H9 (cell line): ENCODE measurements around the gene DENND4A. TPM values are rescaled to one million over a fixed set of nuclear protein-coding genes. Genes with fewer than 3 reads are reported as not detected.

Source experiments
- DNase-seq: peaks from one replicate; pipeline ENCODE4 v3.0.0-alpha.2; 2017
- H2AFZ ChIP-seq: one replicate; pipeline ENCODE4 v1.6.1; 2013; ENCODE audit warnings: mild to moderate bottlenecking, low read length, control low read depth, moderate library complexity
- H2AK5ac ChIP-seq: 2 replicates; pipeline ENCODE4 v1.6.1; 2013; ENCODE audit warnings: low read length, control low read depth, mixed read lengths; ENCODE audit not compliant: insufficient read length
- H2BK120ac ChIP-seq: one replicate; pipeline ENCODE4 v1.6.1; 2013; ENCODE audit warnings: low read depth, mild to moderate bottlenecking, low read length, control low read depth, inconsistent platforms; ENCODE audit not compliant: poor library complexity, severe bottlenecking
- H2BK12ac ChIP-seq: 2 replicates; pipeline ENCODE4 v1.6.1; 2013; ENCODE audit warnings: low read length, control low read depth, mixed read lengths, low read depth; ENCODE audit not compliant: insufficient read length
- H2BK15ac ChIP-seq: 2 replicates; pipeline ENCODE4 v1.6.1; 2013; ENCODE audit warnings: low read depth, low read length, control low read depth
- H2BK20ac ChIP-seq: one replicate; pipeline ENCODE4 v1.6.1; 2013; ENCODE audit warnings: low read depth, mild to moderate bottlenecking, low read length, control low read depth, inconsistent platforms; ENCODE audit not compliant: poor library complexity, severe bottlenecking
- H2BK5ac ChIP-seq: 2 replicates; pipeline ENCODE4 v1.6.1; 2013; ENCODE audit warnings: low read length, control low read depth, mixed read lengths; ENCODE audit not compliant: insufficient read length
- H3K14ac ChIP-seq: 2 replicates; pipeline ENCODE4 v1.6.1; 2013; ENCODE audit warnings: low read length, control low read depth; ENCODE audit not compliant: insufficient read depth
- H3K18ac ChIP-seq: 2 replicates; pipeline ENCODE4 v1.6.1; 2013; ENCODE audit warnings: low read depth, mild to moderate bottlenecking, mixed read lengths, low read length, control low read depth; ENCODE audit not compliant: insufficient read length
- H3K23ac ChIP-seq: 2 replicates; pipeline ENCODE4 v1.6.1; 2013; ENCODE audit warnings: low read length, control low read depth, mixed read lengths, low read depth; ENCODE audit not compliant: insufficient read length
- H3K23me2 ChIP-seq: 2 replicates; pipeline ENCODE4 v1.6.1; 2013; ENCODE audit warnings: low read depth, mild to moderate bottlenecking, mixed read lengths, low read length, control low read depth; ENCODE audit not compliant: insufficient read length, poor library complexity, severe bottlenecking
- H3K27ac ChIP-seq: 2 replicates; pipeline ENCODE4 v1.5.1; 2013; ENCODE audit warnings: low read length, control low read depth, mixed read lengths, low read depth; ENCODE audit not compliant: insufficient read length
- H3K27me3 ChIP-seq: 2 replicates; pipeline ENCODE4 v1.6.1; 2013; ENCODE audit warnings: low read length, control low read depth, inconsistent platforms; ENCODE audit not compliant: insufficient read depth
- H3K4ac ChIP-seq: 2 replicates; pipeline ENCODE4 v1.6.1; 2013; ENCODE audit warnings: low read depth, mild to moderate bottlenecking, control low read depth, inconsistent platforms, low read length, moderate library complexity
- H3K4me1 ChIP-seq: 2 replicates; pipeline ENCODE4 v1.6.1; 2013; ENCODE audit warnings: low read length, control low read depth, inconsistent platforms; ENCODE audit not compliant: insufficient read depth
- H3K4me2 ChIP-seq: 2 replicates; pipeline ENCODE4 v1.6.1; 2013; ENCODE audit warnings: low read length, control low read depth, mixed read lengths; ENCODE audit not compliant: insufficient read length, insufficient read depth
- H3K56ac ChIP-seq: 2 replicates; pipeline ENCODE4 v1.6.1; 2013; ENCODE audit warnings: low read depth, mild to moderate bottlenecking, mixed read lengths, low read length, control low read depth; ENCODE audit not compliant: insufficient read length
- H3K79me1 ChIP-seq: 2 replicates; pipeline ENCODE4 v1.6.1; 2013; ENCODE audit warnings: low read depth, mild to moderate bottlenecking, moderate library complexity, low read length, control low read depth, inconsistent platforms; ENCODE audit not compliant: insufficient read depth, poor library complexity, severe bottlenecking
- H3K79me2 ChIP-seq: 2 replicates; pipeline ENCODE4 v1.6.1; 2013; ENCODE audit warnings: low read length, control low read depth, inconsistent platforms; ENCODE audit not compliant: insufficient read depth
- H3K9ac ChIP-seq: 2 replicates; pipeline ENCODE4 v1.6.1; 2013; ENCODE audit warnings: low read length, control low read depth, mixed read lengths; ENCODE audit not compliant: insufficient read length; ENCODE audit errors: extremely low read depth
- H3K9me3 ChIP-seq: one replicate; pipeline ENCODE4 v1.6.1; 2013; ENCODE audit warnings: low read depth, low read length, inconsistent platforms; ENCODE audit not compliant: control insufficient read depth
- H3T11ph ChIP-seq: one replicate; pipeline ENCODE4 v1.6.1; 2013; ENCODE audit warnings: mild to moderate bottlenecking, low read length, control low read depth, inconsistent platforms
- H4K20me1 ChIP-seq: one replicate; pipeline ENCODE4 v1.6.1; 2013; ENCODE audit not compliant: control insufficient read depth, insufficient read length, insufficient read depth
- H4K5ac ChIP-seq: 2 replicates; pipeline ENCODE4 v1.6.1; 2013; ENCODE audit warnings: low read depth, mild to moderate bottlenecking, mixed read lengths, low read length, control low read depth; ENCODE audit not compliant: insufficient read length
- H4K8ac ChIP-seq: replicated peaks from 2 replicates; pipeline ENCODE4 v1.6.1; 2013; ENCODE audit warnings: low read length, control low read depth, mixed read lengths, low read depth; ENCODE audit not compliant: insufficient read length
- H4K91ac ChIP-seq: 2 replicates; pipeline ENCODE4 v1.6.1; 2013; ENCODE audit warnings: low read depth, mild to moderate bottlenecking, moderate library complexity, mixed read lengths, low read length, control low read depth; ENCODE audit not compliant: insufficient read length
- H3K27ac Mint-ChIP-seq, 3 experiments: 2 replicates in 2 of 3; 3 replicates in 1 of 3; pipeline ENCODE4 v1.8.0; 2020 to 2021; ENCODE audit warnings: mixed read lengths in 3 of 3, mild to moderate bottlenecking in 1 of 3, moderate library complexity in 1 of 3
- H3K27me3 Mint-ChIP-seq: 2 replicates; pipeline ENCODE4 v1.8.0; 2021; ENCODE audit warnings: low read depth, mild to moderate bottlenecking, moderate library complexity, mixed read lengths
- H3K36me3 Mint-ChIP-seq, 3 experiments: 2 replicates in 2 of 3; 3 replicates in 1 of 3; pipeline ENCODE4 v1.8.0; 2020 to 2021; ENCODE audit warnings: low read depth in 3 of 3, mixed read lengths in 3 of 3; ENCODE audit not compliant: insufficient read depth in 1 of 3
- H3K4me1 Mint-ChIP-seq, 2 experiments: 2 replicates each; pipeline ENCODE4 v1.8.0; 2020; ENCODE audit warnings: mixed read lengths in 2 of 2
- H3K4me3 Mint-ChIP-seq, 2 experiments: 2 replicates in 1 of 2; 3 replicates in 1 of 2; pipeline ENCODE4 v1.8.0; 2020 to 2021; ENCODE audit warnings: mild to moderate bottlenecking in 2 of 2, mixed read lengths in 2 of 2, moderate library complexity in 1 of 2
- H3K9me3 Mint-ChIP-seq, 2 experiments: 2 replicates in 1 of 2; 3 replicates in 1 of 2; pipeline ENCODE4 v1.8.0; 2020; ENCODE audit warnings: mild to moderate bottlenecking in 2 of 2, mixed read lengths in 2 of 2, moderate library complexity in 1 of 2
- CTCF ChIP-seq: fragments of 200-600 bp; sonication (generic); conservative IDR thresholded peaks from 3 replicates; pipeline ENCODE4 v1.8.0; 2021; ENCODE audit warnings: antibody characterized with exemption, mild to moderate bottlenecking
- WGBS: extraction: QIAGEN DNeasy Blood & Tissue Kit; methylation state at CpG from one replicate; pipeline ENCODE4 v1.1.7; 2013; ENCODE audit warnings: missing lambda C conversion rate, low lambda C conversion rate, mixed read lengths; ENCODE audit not compliant: insufficient read length; ENCODE audit errors: extremely low coverage; 5-methylcytosine and 5-hydroxymethylcytosine counted together
- total RNA-seq: library from RNA; stranded (reverse); gene quantifications from 2 replicates; pipeline ENCODE4 v1.2.1, GENCODE V29; 2021

Gene DENND4A
- total RNA-seq, 1 experiment from 2014 or later = 4.7 TPM

GRCh38 chr15:65772930-65773329 is 19.2 kb downstream of the DENND4A start:
- Mint-ChIP-seq H3K4me1 (peaks cover 9 to 13% of the 10 kb centered on the region in 2 experiments), H3K36me3 (no peaks in the 10 kb centered on the region), H3K4me3 (no peak overlapping the region), H3K9me3 (no peaks in the 10 kb centered on the region), H3K27me3 (no peaks in the 10 kb centered on the region), H3K27ac (no peak overlapping the region)
- Histone ChIP-seq H4K5ac (no peak overlapping the region), H2BK12ac (no peak overlapping the region), H4K91ac (no peak overlapping the region), H3K9me3 (no peaks in the 10 kb centered on the region), H3K9ac (no peak overlapping the region), H3K23ac (no peak overlapping the region), H3K4me1 (no peaks in the 10 kb centered on the region), H3K79me2 (no peaks in the 10 kb centered on the region), H3K4me2 (no peak overlapping the region), H3K4ac (no peak overlapping the region), H3K79me1 (no peaks in the 10 kb centered on the region), H3K23me2 (no peaks in the 10 kb centered on the region), H4K20me1 (no peaks in the 10 kb centered on the region), H3K14ac (no peak overlapping the region), H3K27me3 (no peaks in the 10 kb centered on the region), H2BK5ac (no peak overlapping the region), H3K18ac (no peak overlapping the region), H2AK5ac (no peak overlapping the region), H3T11ph (no peak overlapping the region), H2BK120ac (no peak overlapping the region), H3K56ac (no peak overlapping the region), H2AFZ (no peak overlapping the region), H3K27ac (no peak overlapping the region), H4K8ac (no peak overlapping the region), H2BK15ac (no peak overlapping the region), H2BK20ac (no peak overlapping the region)
- DNase-seq = no peak
- WGBS = no CpG with 5 or more reads among the region's 2 CpGs
- no peak for TF ChIP-seq CTCF
